GM21786 (cell line): ENCODE measurements around the gene GADD45GIP1.

Experiments
- ATAC-seq: cut with Tn5 transposase; IDR thresholded peaks from one replicate; pipeline ENCODE4 v1.9.1; 2021; ENCODE audit not compliant: unreplicated experiment

GADD45GIP1 gene

GRCh38 chr19:12956446-12957388 lies at the start of gene GADD45GIP1:
GADD45GIP1 (minus strand) TSS chr19:12957223; CDS start chr19:12957212, 11 bp downstream.
- ATAC-seq = no peak

GRCh38 chr19:13005861-13006370 lies 48.9 kb upstream of the GADD45GIP1 start:
- ATAC-seq = no peak

- ATAC-seq = no peak
Observed at GRCh38 chr19:13005253-13005652, 48.2 kb upstream of the GADD45GIP1 start.

- ATAC-seq = no peak
Observed at GRCh38 chr19:13004273-13004672, 47.2 kb upstream of the GADD45GIP1 start.

- ATAC-seq = no peak
Observed at GRCh38 chr19:13003081-13003480, 46.1 kb upstream of the GADD45GIP1 start.

- no peak for ATAC-seq
Observed at GRCh38 chr19:13002166-13002898, 45.3 kb upstream of the GADD45GIP1 start.

GRCh38 chr19:13001502-13002165 lies 44.6 kb upstream of the GADD45GIP1 start:
- ATAC-seq = no peak

- ATAC-seq = no peak
Observed at GRCh38 chr19:13001166-13001501, 44.1 kb upstream of the GADD45GIP1 start.

- no peak for ATAC-seq
Observed at GRCh38 chr19:12997967-12998940, 41.2 kb upstream of the GADD45GIP1 start.

GRCh38 chr19:12997179-12997966 lies 40.4 kb upstream of the GADD45GIP1 start:
- no peak for ATAC-seq

GRCh38 chr19:12996406-12997094 lies 39.5 kb upstream of the GADD45GIP1 start:
- no peak for ATAC-seq

- no peak for ATAC-seq
Observed at GRCh38 chr19:12995596-12996405, 38.8 kb upstream of the GADD45GIP1 start.

GRCh38 chr19:12994701-12995595 lies 37.9 kb upstream of the GADD45GIP1 start, which contains the start of gene NFIX:
NFIX (plus strand) TSS chr19:12995475; CDS start chr19:12995838, 363 bp downstream.
- ATAC-seq = no peak

- no peak for ATAC-seq
Observed at GRCh38 chr19:12993562-12993961, 36.5 kb upstream of the GADD45GIP1 start.

- ATAC-seq = no peak
Observed at GRCh38 chr19:12992729-12993128, 35.7 kb upstream of the GADD45GIP1 start.

- ATAC-seq = no peak
Observed at GRCh38 chr19:12991296-12991695, 34.3 kb upstream of the GADD45GIP1 start.

GRCh38 chr19:12990853-12991252 lies 33.8 kb upstream of the GADD45GIP1 start:
- ATAC-seq = no peak
